ENCODE measurements around the gene ABCC8. TPM values are rescaled to one million over a fixed set of nuclear protein-coding genes. Genes with fewer than 3 reads are reported as not detected.

ABCC8 gene
- total RNA-seq, 1 donor from 2014 or later: not detected

- DNase-seq (ENCODE audit: low read depth, low spot score): no peak
These were observed 4.2 kb downstream of the ABCC8 start for GRCh38 chr11:17472467-17472866.

- no peak for DNase-seq (ENCODE audit: low read depth, low spot score)
These were observed 5.1 kb downstream of the ABCC8 start for GRCh38 chr11:17471501-17471900.

DNA sequence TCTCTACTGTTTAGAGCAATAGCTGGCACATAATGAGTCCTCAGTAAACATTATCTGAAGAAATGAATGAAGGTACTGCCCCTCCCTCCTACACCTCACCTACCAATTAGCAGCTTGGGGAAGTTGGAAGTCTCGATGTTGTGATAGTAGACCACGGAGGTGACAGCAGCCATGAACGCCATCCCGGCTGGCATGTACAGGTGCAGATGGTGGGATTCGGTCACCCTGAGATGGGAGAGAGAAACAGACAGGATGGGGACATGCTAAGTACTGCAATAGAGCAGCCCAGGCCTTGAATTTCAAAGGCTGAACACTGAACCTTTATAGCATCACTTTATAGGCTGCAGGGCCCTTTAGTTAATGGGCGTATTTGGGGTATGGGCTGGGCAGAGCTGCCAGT is 6.6 kb downstream of the ABCC8 start:
- no peak for DNase-seq (ENCODE audit: low read depth, low spot score)

DNA sequence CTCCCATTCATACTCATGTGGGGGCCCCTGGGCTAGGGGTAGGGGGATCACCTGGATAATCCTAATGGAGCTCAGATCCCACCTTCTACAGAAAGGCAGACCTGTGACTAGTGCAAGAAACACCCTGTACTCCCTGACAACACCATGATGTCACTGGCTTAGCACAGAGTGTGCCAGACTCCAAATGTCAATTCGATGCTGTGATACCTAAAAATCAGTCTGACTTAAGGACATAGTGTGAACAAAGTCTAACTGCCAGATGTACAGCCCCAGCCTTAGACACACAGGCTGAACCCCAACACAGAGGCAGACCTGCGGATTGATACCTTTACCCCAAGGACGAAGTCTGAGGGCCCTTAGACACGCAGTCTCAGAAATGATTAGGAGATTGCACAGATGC is 8.5 kb downstream of the ABCC8 start:
- no peak for DNase-seq (ENCODE audit: low read depth, low spot score)

GRCh38 chr11:17463546-17464174 is 13.0 kb downstream of the ABCC8 start:
- DNase-seq (ENCODE audit: low read depth, low spot score): no peak

DNA sequence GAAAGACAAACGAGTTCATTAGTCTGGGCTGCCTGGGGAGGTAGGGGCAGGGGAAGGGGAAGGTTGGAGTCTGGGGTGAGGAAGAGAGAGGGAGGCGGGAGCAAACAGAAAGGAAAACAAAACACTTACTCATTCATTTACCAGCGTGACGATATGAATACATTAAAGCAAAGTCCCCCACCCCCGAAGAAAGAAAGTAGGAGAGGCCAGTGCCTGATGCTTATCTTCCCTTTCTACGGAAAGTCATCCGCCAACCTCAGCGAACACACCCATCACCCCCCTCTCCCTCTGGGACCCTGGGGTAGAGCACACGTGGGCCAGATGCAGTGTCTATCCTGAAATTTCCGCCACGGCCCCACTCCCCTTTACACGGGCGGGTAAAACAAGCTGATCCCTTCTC is 13.7 kb downstream of the ABCC8 start:
- no peak for DNase-seq (ENCODE audit: low read depth, low spot score)

DNA sequence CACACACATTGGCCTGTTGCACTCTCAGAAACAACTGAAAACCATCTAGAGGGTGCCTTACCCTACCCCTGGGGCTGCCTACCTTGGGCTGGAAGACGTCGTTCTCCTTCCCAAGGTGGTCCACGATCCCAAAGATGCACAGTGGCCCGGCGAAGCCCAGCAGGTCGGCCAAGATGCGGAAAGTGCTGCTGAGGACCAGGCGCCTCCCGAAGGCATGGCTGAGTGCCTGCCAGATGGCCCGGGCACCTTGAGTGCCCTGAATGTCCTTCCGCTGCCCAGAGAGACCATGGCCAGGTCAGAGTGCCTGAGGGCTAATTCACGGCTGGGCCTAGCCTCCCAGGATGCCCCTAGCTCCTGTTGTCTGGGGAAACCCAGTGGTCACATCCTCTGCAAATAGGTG is 16.2 kb downstream of the ABCC8 start:
- DNase-seq (ENCODE audit: low read depth, low spot score): no peak

DNA sequence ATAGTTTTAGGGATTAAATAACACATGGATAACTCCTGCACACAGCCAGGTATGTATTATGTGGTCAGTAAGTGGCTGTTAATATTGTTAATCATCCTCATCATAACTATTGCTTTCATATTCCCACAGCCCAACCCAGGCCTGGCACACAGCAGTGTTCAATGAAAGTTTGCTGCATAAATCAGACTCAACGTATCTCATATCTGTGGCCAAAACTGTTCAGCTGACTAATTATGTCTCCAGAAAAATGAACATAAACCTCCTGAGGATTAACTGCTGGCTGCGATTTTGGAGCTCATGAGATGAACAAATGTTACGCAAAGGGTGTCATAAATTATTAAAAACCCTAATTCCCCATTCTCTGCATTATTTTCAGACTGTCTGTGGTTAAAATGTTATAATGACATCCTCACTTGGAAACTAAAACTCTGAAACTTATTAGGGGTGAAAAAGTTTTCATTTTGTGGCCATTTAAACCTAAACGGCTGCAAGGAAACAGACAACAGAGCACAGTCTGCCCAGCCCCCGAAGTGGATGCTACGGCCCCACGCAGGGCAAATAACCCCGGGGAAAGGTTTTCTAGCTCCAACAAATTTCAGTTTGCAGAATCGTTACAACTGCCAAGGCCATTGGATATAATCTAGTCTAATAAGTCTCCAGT is 17.3 kb downstream of the ABCC8 start:
- DNase-seq (ENCODE audit: low read depth, low spot score): no peak

- DNase-seq (ENCODE audit: low read depth, low spot score): no peak
These were observed 18.4 kb downstream of the ABCC8 start for GRCh38 chr11:17458268-17458667.

GRCh38 chr11:17457396-17458173 is 19.1 kb downstream of the ABCC8 start:
- DNase-seq (ENCODE audit: low read depth, low spot score): no peak

DNA sequence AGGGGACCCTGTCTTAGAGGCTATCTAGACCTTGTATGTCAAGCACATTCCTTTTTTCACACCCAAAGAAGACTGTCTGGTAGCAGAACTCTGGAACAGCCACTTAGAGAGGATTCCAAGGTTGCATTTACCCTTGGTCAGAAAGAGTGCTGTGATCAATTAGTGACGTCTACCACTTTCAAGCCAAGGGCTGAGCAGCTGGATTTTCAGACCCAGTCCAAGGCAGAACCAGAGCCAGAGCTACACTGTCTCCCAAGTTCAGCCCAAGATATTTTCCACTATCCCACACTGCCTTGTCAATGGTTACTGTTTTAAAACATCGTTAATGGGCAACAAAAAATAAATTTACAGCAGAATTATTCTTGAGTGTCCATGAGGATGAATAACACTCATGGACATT is 24.0 kb downstream of the ABCC8 start:
- no peak for DNase-seq (ENCODE audit: low read depth, low spot score)

DNA sequence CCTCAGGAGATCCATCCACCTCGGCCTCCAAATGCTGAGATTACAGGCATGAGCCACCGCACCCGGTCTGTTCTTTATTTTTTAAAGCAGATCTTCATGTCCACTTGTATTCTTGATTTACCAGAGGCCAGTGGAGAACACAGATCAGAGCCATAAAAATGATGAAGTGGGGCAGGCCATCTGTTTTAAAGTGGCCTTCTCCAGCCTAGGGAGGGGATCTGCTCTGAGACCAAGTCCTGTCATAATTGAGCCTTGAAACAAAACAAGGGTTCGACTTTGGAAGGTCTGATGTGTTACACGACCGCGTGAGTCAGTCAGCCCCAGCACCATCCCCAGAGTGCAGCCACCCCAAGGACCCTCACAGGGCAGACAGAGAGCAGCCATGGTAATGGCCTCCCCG is 27.5 kb downstream of the ABCC8 start:
- DNase-seq (ENCODE audit: low read depth, low spot score): no peak

DNA sequence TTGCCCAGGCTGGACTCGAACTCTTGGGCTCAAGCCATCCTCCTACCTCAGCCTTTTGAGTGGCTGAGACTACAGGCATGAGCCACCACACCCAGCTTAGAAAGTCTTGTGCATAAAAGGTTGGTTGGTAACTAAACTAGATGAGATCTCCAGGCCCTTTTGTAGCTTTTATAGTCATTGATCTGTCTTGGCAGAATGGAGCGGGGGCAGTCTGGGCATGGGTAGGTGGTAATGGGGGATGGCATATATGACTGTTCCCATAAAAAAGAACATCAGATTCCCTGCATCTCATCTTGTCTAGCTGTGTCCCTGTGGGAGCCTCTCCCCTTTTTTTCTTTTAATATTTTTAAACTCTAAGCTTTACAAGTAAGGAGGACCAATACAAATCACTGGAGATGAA is 30.2 kb downstream of the ABCC8 start:
- DNase-seq (ENCODE audit: low read depth, low spot score): no peak

GRCh38 chr11:17445240-17445795 is 31.3 kb downstream of the ABCC8 start:
- no peak for DNase-seq (ENCODE audit: low read depth, low spot score)

DNA sequence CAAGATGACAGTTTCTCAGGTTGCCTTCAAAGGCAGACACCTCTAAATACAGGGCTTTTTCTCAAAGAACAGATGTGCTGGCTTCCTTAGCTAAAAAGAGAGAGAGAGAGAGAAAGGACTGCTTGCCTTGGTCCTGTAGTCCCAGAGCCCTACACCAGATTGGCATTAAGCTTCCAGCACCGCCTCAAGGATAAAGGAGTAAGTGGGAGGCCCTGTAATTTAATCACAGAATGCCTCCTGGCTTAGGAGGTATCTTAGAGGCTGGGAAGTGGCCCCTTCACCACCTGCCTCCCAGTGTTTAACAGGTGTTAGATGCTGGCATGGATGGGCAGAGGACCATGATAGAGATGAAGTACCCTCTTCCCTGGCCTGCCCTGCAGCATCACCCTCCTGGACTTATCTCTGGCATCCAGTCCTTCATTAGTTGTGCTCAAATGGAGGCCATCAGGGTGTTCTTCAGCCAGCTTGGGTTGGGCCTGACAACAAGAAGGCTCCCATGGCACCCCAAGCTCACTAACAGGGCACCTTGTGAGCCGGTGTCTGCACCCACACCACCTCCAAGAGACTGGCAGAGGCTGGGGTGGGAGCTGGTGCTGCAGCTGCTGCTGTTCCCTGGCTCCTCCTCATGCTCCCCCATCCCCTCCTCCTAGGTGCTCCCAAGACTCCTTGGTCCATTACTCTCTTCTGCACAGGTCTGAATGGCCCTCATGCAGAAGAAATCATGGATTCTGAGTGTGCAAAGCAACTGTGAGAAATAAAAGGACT is 32.5 kb downstream of the ABCC8 start:
- DNase-seq (ENCODE audit: low read depth, low spot score): no peak

- DNase-seq (ENCODE audit: low read depth, low spot score): no peak
These were observed 33.2 kb downstream of the ABCC8 start for GRCh38 chr11:17443423-17443822.

GRCh38 chr11:17443000-17443399 is 33.6 kb downstream of the ABCC8 start:
- no peak for DNase-seq (ENCODE audit: low read depth, low spot score)

GRCh38 chr11:17439316-17439782 is 37.3 kb downstream of the ABCC8 start:
- no peak for DNase-seq (ENCODE audit: low read depth, low spot score)

GRCh38 chr11:17437366-17437765 is 39.3 kb downstream of the ABCC8 start:
- DNase-seq (ENCODE audit: low read depth, low spot score): no peak

GRCh38 chr11:17434108-17434507 is 42.5 kb downstream of the ABCC8 start:
- DNase-seq (ENCODE audit: low read depth, low spot score): no peak

DNA sequence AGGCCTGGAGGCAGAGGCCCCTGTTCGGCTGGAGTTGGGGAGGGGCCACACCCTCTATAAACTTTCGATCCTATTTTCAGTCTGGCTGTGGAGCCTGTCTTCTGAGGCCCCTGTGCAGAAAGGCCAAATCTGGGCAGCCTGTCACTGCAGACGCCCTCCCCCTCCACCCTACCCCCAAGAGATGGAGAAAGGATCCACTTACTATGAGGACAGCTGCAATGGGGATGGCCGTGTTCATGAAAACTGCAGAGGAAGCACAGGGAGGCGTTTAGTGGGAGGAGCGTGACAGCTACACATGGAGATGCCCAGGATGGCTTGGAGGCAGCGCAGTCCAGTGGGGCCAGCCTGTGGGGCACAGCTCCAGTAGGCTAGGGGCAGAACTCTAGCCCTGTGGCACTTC is 44.6 kb downstream of the ABCC8 start:
- DNase-seq (ENCODE audit: low read depth, low spot score): no peak

GRCh38 chr11:17431139-17431538 is 45.5 kb downstream of the ABCC8 start:
- DNase-seq (ENCODE audit: low read depth, low spot score): no peak

Measured in pulmonary artery endothelial cell (primary cell).